Stimulated activated CD4-positive, alpha-beta T cell treated with anti-CD3 and anti-CD28 coated beads, Interleukin-15, amount 100 ng/mL, for 1 hour (primary cell): ENCODE results near the gene SETD3.

Source experiments
- DNase-seq, 2 donors: peaks; one replicate each; pipeline ENCODE4 v3.0.0-alpha.2; 2020; ENCODE audit warnings: low read depth in 1 of 2, low spot score in 1 of 2

SETD3 gene

DNA sequence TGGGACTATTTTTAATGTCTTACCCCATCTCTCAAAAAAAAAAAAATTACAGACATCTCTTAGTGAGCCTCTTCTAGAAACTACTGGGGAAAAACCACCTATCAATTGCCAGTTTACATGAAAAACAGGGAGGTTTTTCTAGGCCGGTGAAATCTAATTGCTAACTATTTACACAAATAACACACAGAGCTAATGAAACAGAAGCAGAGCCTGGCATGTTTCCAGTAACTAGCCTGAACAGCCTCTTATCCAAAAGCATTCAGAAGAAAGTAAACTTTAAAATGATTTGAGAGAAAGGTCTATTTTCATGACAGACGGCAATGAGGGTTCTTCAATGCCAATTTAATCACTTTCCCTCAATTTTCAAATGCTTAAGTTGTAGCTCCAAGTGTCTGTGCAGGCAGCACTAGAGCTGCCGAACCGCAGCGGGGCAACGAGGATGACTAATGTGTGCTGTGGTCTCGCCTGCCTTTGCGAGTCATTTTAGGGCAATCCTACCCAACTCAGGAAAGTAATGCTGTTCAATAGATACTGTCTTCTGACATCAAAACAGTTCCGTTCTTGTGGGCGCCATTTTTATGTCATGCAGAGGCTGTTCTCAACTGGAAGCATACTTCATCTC is 84.6 kb downstream of the SETD3 start:
- peak in 1 of 2 donors; percentile 7 for DNase-seq

DNA sequence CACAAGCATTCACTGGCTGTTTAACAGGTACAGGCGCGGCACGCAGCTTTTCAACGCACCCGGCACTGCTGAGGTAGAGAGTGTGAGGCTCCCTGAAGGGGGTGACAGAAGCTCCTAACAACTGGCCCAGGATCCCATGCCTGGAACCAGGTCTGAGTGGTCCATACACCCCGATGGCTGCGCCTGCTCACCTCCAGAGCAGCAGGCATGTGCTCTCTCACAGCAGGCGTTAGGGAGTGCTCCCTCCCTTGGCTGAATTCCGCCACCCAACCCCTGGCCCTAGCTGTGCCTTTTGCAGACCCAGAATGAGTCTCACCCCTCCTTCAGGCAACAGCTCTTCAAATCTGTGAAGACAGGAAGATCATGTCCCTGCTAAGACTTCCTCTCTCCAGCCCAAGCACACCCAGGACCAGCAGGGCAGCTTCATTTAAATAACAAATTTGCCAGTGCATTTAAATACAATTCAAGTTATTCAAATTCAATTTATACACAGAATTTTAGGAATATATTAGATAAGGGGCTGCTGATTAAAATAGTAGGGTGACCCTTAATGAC is 86.0 kb downstream of the SETD3 start:
- no peak for DNase-seq

DNA sequence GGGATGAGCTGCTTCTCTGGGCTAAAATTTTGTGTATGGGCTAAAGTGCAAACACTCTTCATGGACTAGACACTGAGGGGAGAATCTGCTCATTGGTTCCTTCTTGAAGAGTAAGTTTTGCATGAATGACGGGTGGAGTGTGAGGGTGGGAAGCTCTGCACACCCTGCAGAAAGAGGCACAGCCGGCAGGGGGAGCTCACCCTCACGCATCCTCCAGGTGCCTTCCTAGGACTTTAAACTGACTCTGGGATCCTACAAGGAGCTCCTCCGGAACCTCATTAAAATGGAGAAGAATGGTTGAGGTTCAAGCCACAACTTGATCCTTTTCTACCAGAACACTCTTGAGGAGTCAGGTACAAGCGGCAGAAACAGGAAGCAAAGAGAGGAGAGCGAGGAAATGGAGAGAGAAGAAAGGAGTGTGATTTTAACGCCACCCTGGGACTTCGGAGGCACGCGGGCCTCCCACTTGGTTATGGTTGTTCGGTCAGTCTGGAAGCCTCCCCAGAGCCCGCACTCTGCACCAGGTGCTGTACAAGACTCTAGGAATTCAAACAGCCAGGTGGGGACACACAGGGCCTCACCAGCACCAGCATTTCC is 87.5 kb downstream of the SETD3 start:
- DNase-seq = no peak

DNA sequence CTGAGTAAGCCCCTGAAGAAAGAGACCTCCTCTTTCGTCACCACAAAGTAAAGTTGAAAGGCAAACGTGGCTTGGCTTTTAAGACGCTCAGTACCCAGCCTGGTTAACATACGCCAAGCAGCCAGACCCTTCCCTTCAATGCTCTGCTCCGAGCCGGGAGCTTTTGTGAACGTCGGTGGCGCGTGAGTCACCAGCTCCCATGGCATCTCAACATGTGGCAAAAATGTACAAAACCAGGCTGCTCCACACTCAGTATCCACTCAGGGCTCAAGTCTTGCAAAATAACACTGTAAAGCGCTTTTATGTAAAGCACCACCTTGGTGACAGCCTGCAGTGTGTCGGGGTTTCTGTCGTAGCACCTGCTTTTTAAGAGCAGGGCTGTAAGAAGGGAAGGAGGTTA is 89.0 kb downstream of the SETD3 start:
- no peak for DNase-seq

- peak in 1 of 2 donors; percentile 27 for DNase-seq
Observed at GRCh38 chr14:99389174-99389826, 91.4 kb downstream of the SETD3 start.

DNA sequence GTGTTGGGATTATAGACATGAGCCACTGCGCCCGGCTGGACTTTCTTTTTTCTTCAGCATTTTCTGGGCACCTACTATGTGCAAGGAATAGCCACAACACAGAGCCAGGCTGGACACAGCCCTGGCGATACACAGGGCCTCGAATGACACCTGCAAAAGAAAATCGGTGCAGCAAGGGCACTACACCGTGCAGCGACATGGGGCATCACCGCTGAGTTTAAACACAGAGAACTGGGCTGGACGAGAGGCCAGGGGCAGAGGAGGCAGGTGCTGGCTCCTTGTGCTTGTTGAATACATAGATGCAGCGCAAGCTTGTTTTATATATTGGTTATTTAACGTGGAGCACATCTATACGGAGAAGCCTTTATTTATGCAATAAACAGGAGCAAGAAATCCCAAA is 92.4 kb downstream of the SETD3 start:
- no peak for DNase-seq

DNA sequence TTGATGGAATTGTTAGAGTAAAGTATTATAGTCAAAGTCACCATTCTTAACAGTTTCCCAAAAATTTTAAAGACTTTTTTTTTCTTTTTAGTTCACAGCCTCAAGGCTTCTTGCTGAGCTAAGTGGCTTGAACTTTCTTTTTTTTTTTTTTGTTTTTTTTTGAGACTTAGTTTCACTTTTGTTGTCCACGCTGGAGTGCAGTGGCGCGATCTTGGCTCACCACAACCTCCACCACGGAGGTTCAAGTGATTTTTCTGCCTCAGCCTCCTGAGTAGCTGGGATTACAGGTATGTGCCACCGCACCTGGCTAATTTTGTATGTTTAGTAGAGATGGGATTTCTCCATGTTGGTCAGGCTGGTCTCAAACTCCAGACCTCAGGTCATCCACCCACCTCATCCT is 92.8 kb downstream of the SETD3 start:
- no peak for DNase-seq

DNA sequence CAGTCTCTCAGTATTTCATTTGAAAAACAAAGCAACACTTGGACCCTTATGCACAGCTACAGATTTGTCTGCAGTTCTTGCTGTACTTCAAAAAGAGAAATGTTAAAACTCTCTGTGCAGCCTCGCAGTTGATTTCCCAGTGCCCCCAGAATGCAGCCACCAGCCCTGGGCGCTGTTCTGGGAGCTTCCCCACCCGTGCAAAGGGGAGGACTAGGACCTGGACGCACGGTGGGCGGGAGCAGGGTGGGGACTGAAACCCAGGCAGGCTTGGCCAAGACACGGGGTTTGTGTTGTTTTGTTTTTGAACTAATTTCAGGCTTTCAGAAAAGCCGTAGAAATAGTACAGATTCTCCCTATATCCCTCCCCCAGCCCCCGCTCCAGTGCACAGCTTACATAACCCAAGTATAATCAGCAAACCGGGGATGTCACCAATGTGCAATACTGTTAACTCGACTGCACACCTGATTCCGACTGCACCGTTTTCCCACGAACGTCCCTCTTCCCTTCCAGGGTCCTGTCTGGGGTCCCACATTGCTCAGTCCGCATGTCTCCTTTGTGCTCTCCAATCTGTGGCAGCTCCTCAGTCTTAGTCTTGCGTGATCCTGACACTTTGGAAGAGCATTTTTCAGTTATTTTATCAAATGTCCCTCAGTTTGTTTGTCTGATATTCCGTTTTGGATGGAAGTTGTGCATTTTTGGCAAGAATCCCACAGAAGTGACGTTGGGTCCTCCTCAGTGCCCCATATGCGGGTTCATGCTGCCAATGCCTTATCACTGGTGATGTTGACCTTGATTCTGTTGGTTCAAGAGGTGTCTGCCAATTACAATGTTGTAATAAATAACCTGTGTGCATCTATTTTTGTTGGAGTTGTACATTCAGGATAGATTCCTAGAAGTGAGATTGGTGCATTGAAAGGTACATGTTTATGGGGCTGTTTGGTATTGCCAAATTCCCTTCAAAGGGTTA is 95.9 kb downstream of the SETD3 start:
- no peak for DNase-seq

DNA sequence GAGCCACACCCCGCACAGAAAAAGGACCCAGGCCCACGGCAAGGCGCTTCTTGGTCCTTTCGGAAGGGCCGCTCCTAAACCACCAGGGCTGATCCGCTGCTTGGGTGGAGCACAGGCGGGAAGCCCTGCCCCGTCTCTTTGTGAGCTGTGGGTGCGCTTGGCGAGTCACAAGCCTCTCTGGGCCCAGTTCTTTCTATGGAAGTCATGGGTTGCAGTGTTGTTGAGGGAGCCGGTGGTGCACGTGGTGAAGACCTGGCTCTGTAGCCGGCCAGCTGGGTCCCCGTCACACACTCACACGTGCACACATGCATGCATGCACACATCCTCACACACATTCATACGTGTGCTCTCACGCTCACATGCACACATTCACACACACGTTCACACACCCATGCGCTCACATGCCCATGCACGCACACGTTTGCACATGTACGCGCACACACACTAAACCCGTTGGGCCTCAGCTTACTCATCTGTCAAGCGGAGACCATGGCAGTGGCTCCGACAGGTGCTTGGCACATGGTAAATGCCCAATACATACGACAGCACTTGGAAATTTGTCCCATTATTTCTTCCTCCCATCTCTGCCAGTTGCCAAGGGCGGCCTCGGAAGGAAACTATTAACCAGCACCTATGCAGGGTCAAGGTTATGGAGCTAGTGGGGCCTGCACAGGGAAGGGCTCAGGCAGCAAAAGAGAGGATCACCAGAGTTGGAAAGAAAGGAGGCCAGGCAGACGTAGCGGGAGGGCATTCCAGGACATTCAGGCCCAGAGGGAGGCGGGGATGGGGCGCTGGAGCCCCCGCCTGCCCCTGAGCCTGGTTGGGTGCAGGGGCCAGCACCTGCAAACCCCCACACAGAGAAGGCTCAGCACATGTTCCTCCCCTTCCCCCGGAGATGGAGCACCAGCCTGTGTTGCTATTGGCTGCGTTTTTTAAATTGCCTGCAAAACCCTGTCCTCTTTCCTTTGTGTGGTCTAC is 96.9 kb downstream of the SETD3 start:
- no peak for DNase-seq

DNA sequence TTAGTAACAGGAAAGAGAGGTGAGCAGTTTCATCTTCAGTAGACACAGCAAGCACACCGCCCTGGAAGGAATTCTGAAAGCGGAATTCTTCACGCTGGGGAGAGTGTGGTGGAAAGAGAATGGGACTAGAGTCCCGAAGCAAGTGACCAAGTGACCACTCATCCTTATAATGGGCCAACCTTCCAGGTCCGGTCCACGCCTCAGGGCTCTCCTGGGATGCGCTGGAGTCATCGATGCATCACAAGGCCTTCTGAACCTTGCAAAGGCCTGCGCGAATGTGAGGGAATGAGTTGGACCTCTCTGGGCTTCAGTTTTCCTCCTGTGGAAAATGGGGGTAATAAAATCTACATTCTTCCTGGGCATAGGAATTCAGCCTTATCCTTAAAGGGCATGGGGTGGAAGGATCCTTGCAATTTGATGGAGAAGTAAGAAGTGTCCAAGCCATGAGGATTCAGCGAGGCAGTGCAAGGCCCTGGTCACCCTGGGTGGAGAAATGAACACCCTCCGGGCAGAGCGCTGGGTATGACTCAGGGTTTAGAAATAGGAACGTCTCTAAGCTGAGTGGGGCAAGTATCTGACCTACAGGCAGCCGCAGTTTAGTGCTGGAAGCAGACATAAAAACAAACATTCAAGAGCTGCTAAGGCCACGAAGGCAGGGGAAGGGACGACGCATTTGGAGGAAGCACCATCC is 97.7 kb downstream of the SETD3 start:
- no peak for DNase-seq

DNA sequence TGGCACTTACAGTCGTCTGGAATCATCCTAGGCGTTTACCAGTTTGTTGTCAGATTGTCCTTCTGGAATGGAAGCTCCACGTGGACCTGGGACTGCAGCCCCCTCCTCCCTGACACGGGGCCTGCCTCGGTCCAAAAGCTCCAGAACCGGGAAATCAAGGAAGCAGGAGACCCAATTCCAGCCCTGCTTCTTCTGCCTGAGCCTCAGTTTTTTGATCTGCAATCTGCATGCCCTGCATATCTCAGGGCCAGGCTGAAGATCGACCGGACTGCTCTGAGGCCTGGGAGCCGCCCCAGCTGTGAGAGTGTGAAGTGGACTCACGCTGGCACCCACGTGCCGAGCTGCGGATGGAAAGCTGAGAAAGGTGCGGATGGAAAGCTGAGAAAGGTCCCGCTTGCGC is 98.6 kb downstream of the SETD3 start:
- DNase-seq = no peak

DNA sequence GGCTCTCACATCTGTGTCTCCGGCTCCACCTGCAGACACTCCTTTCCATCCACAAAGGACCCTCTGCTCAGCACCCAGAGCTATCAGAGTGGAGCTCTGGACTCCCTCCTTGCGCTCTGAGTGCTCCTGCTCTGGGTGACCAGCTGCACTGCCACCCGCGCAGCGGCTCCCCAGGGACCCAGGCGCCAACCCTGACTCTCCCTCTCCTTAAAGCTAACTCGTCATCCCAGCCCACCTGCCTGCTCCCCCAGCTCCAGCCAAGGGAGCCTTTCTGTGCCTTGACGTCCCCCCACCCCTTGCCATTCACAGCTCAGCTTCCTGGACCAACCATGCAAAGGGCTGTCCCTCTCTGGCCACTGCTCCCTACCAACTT is 99.0 kb downstream of the SETD3 start:
- no peak for DNase-seq

DNA sequence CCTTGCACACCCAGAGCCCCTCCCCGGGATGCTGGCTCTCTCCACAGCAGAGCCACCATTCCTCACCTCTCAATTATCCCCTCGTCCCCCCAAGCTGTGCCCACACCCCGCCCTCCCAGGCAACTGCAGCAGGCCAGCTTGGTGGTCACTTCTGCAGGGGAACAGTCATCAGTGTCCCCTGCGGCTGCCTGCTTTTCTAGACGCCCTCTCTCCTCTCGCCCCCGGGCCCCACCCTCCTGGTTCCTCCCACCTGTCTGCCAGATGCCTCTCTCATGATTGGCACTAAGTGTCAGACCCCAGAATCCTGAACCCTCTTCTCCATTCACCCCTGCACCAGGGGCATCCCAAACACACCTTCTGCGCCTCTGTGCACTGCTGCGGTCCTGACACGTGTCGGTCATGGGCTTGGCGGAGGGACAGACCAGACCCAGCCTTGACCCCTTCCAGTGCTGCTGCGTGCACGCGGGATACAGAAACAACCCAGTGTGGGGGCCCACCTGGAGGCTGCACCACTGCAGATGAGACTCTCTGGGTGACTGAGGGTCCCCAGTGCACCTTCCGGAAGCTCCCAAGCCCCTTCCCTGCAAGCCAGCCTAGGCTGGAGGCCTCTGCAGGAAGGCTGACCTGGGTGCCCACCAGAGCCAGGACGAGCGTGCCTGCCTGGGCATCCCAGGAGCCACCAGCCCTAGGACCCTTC is 99.5 kb downstream of the SETD3 start:
- DNase-seq = no peak

DNA sequence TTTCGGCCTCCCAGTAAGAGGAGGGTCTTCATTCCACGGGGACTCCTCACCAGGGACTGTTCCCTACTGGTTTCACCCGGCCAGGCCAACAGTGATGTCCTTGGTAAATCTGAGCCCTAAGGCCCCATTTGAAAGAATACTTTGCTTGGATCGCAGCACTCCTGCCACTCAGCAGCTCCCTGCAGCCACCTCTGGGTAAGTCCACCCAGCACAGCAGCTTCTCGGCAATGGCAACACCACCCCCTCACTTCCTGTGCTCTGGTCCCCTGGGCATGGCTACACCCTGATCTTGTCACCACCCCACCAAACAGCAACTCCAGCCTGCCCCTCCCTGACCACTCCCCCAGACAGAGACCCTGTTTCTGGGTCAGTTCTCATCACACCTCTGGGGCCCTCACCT is 100.3 kb downstream of the SETD3 start:
- DNase-seq = no peak

GRCh38 chr14:99378782-99379214 is 101.9 kb downstream of the SETD3 start:
- DNase-seq = no peak

DNA sequence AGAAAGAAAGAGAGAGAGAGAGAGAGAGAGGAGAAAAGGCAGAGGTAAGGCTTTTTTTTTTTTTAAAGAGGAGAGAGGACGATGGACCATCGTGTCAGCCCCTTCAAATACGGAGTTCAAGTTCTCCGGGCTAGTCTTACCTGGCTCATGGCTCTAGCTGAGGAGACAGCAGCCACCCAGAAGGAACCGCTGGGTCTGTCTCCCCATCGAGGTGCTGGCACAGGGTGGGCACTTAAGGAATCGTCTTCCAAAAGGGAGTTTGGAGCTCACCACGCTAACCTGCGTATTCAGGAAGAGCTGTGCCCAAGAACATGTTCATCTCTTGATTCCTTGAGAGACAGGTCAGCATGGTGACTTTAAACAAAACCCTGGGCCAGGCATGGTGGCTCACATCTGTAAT is 102.7 kb downstream of the SETD3 start:
- no peak for DNase-seq

DNA sequence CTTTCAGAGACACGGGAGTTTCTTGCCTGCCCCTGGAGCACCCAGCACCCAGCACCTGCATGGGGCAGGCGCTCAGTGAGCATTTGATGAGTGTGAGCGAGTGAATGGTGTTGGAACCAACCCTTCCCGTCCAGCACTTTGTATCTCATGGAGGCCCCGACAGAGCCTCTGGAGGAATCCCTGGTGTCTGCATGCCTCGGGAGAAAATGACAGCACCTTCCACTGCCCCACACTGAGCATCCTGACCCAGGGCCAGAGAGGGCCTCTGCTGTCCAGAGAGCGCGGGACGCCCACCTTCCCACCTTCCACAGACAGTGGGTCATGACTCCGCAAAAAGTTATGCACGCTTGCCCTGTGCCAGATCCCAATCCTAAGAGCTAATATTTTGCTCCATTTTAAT is 105.7 kb downstream of the SETD3 start:
- DNase-seq = no peak

- DNase-seq = no peak
Observed at GRCh38 chr14:99363616-99364290, 116.9 kb downstream of the SETD3 start.
